DND-41 (cell line): ENCODE data around the gene OPRD1.
"Not testable (repeated sequence)": the region's sequence is repeated elsewhere in the genome, so short reads cannot be mapped to it uniquely, and the experiment has no call there.

Experiments
- ATAC-seq: fragments of 200-7000 bp; cut with Tn5 transposase; 3 replicates; pipeline ENCODE4 v1.9.1; 2021; ENCODE audit warnings: low read depth; ENCODE audit not compliant: insufficient read depth
- DNase-seq: peaks from one replicate; pipeline ENCODE4 v3.0.0-alpha.2; 2020
- H2AFZ ChIP-seq: 2 replicates; pipeline ENCODE4 v1.6.0; 2012; ENCODE audit warnings: low read depth, low read length
- H3K27ac ChIP-seq: 2 replicates; pipeline ENCODE4 v1.5.1; 2012; ENCODE audit warnings: low read length, inconsistent platforms
- H3K27me3 ChIP-seq: fragments of 200-600 bp; sonication (generic); 2 replicates; pipeline ENCODE4 v1.6.0; 2012; ENCODE audit warnings: low read length, mild to moderate bottlenecking, inconsistent platforms; ENCODE audit not compliant: insufficient read depth, poor library complexity
- H3K36me3 ChIP-seq: 2 replicates; pipeline ENCODE4 v1.5.1; 2012; ENCODE audit warnings: low read length, inconsistent platforms; ENCODE audit not compliant: insufficient read depth
- H3K4me1 ChIP-seq: 2 replicates; pipeline ENCODE4 v1.5.1; 2012; ENCODE audit warnings: mild to moderate bottlenecking, low read length; ENCODE audit not compliant: insufficient read depth
- H3K4me2 ChIP-seq: 2 replicates; pipeline ENCODE4 v1.6.0; 2012; ENCODE audit warnings: mild to moderate bottlenecking, moderate library complexity, low read length, inconsistent platforms; ENCODE audit not compliant: insufficient read depth
- H3K4me3 ChIP-seq, 2 experiments: fragments of 200-600 bp in 1 of 2; shearing (Covaris generic) in 1 of 2; 2 replicates each; pipeline ENCODE4 v1.5.1; 2012 to 2016; ENCODE audit warnings: inconsistent platforms in 2 of 2, low read length in 2 of 2, mild to moderate bottlenecking in 2 of 2, low read depth in 1 of 2, moderate library complexity in 1 of 2
- H3K79me2 ChIP-seq: 2 replicates; pipeline ENCODE4 v1.6.0; 2012; ENCODE audit warnings: low read length, inconsistent platforms; ENCODE audit not compliant: insufficient read depth
- H3K9ac ChIP-seq: 2 replicates; pipeline ENCODE4 v1.6.0; 2012; ENCODE audit warnings: low read depth, mild to moderate bottlenecking, inconsistent platforms, low read length, moderate library complexity
- H3K9me3 ChIP-seq: 2 replicates; pipeline ENCODE4 v1.5.1; 2012; ENCODE audit warnings: low read length, moderate library complexity, mild to moderate bottlenecking, inconsistent platforms; ENCODE audit not compliant: insufficient read depth, severe bottlenecking
- H4K20me1 ChIP-seq: 2 replicates; pipeline ENCODE4 v1.6.0; 2012; ENCODE audit warnings: low read length; ENCODE audit not compliant: insufficient read depth
- EZH2 ChIP-seq: IDR thresholded peaks from 3 replicates; pipeline ENCODE4 v1.6.1; 2012; ENCODE audit warnings: borderline replicate concordance, low read depth, mild to moderate bottlenecking, moderate library complexity, low read length, inconsistent platforms; ENCODE audit not compliant: severe bottlenecking
- TF ChIP-seq, protein P1 (sequence below): IDR thresholded peaks from 2 replicates; pipeline ENCODE4 v1.5.1; 2012; ENCODE audit warnings: borderline replicate concordance, low read length, moderate library complexity, mild to moderate bottlenecking; ENCODE audit not compliant: poor library complexity, severe bottlenecking; ENCODE audit errors: extremely low read depth

OPRD1 gene

GRCh38 chr1:28840928-28841544 is 29.1 kb downstream of the OPRD1 start:
- peaks cover 8% of the 10 kb centered on the region for H3K27me3 ChIP-seq
- H2AFZ ChIP-seq = no peak overlapping the region
- H3K9ac ChIP-seq = no peak overlapping the region
- no peak overlapping the region for H3K27ac ChIP-seq
- H4K20me1 ChIP-seq = no peaks in the 10 kb centered on the region
- H3K9me3 ChIP-seq = no peaks in the 10 kb centered on the region
- H3K4me1 ChIP-seq = no peaks in the 10 kb centered on the region
- DNase-seq (no peak), ATAC-seq (no peak)
- TF ChIP-seq EZH2 = no peak
- TF ChIP-seq, protein P1, sequence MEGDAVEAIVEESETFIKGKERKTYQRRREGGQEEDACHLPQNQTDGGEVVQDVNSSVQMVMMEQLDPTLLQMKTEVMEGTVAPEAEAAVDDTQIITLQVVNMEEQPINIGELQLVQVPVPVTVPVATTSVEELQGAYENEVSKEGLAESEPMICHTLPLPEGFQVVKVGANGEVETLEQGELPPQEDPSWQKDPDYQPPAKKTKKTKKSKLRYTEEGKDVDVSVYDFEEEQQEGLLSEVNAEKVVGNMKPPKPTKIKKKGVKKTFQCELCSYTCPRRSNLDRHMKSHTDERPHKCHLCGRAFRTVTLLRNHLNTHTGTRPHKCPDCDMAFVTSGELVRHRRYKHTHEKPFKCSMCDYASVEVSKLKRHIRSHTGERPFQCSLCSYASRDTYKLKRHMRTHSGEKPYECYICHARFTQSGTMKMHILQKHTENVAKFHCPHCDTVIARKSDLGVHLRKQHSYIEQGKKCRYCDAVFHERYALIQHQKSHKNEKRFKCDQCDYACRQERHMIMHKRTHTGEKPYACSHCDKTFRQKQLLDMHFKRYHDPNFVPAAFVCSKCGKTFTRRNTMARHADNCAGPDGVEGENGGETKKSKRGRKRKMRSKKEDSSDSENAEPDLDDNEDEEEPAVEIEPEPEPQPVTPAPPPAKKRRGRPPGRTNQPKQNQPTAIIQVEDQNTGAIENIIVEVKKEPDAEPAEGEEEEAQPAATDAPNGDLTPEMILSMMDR = no peak
- H3K79me2 ChIP-seq = no peaks in the 10 kb centered on the region
- no peak overlapping the region for H3K4me3 ChIP-seq
- H3K4me2 ChIP-seq = no peak overlapping the region
- no peaks in the 10 kb centered on the region for H3K36me3 ChIP-seq

DNA sequence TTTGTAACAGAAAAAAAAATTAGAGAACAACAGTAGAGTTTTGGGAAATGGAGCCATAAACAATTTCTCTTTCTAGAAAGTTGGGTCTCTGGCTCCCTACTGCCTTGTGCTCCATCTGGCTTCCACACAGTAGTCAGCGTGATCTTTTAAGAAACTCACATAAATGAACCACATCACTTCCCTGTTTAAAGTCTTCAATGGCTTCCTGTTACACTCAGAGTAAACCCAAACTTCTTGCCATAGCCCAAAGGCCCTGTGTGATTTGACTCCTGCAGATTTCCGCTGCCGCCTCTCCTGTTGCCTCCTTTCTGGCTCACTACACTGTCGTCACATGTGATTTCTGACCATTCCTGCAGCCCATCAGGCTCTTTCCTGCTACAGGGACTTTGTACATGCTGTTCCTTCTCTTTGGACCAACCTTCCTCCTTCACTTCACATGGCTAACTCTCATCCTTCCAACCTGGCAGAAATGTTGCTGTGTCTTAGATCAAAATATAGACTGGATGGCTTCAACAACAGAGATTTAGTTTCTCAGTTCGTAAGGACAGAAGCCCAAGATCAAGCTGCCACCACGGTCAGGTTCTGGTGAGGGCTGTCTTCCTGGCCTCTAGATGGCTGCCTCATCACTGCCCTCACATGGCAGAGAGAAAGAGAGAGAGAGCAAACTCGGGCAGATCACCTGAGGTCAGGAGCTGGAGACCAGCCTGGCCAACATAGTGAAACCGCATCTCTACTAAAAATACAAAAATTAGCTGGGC is 34.0 kb downstream of the OPRD1 start:
- H3K9ac ChIP-seq = no peak overlapping the region
- no peaks in the 10 kb centered on the region for H3K36me3 ChIP-seq
- H4K20me1 ChIP-seq = no peaks in the 10 kb centered on the region
- ATAC-seq (no peak), DNase-seq (no peak)
- H3K27ac ChIP-seq = no peak overlapping the region
- H3K27me3 ChIP-seq = no peaks in the 10 kb centered on the region
- H3K9me3 ChIP-seq = no peaks in the 10 kb centered on the region
- no peak overlapping the region for H3K4me2 ChIP-seq
- no peaks in the 10 kb centered on the region for H3K79me2 ChIP-seq
- peak overlapping the region; percentile 13; the same call in 1 of the 2 replicates for H2AFZ ChIP-seq
- H3K4me3 ChIP-seq = no peak overlapping the region
- no peaks in the 10 kb centered on the region for H3K4me1 ChIP-seq
- TF ChIP-seq, protein P1 = peak; percentile 24
- TF ChIP-seq EZH2 = no peak

- ATAC-seq, H3K27ac ChIP-seq, H2AFZ ChIP-seq, H3K4me1 ChIP-seq, H3K9ac ChIP-seq, H3K4me3 ChIP-seq, H3K79me2 ChIP-seq, H3K27me3 ChIP-seq, H3K4me2 ChIP-seq, H4K20me1 ChIP-seq, H3K9me3 ChIP-seq, H3K36me3 ChIP-seq, DNase-seq: not testable (repeated sequence)
Observed at GRCh38 chr1:28847207-28847606, 35.2 kb downstream of the OPRD1 start.

GRCh38 chr1:28848416-28848815 is 36.4 kb downstream of the OPRD1 start:
- Histone ChIP-seq H3K79me2 (no peaks in the 10 kb centered on the region), H3K9me3 (no peaks in the 10 kb centered on the region), H3K4me2 (no peak overlapping the region), H3K4me3 (no peak overlapping the region), H2AFZ (no peak overlapping the region), H3K27me3 (no peaks in the 10 kb centered on the region), H3K27ac (no peak overlapping the region), H3K4me1 (no peaks in the 10 kb centered on the region), H3K9ac (no peak overlapping the region), H4K20me1 (no peaks in the 10 kb centered on the region), H3K36me3 (no peaks in the 10 kb centered on the region)
- ATAC-seq = no peak
- TF ChIP-seq, protein P1 = no peak
- TF ChIP-seq EZH2 = no peak
- no peak for DNase-seq
